A673 (cell line): ENCODE measurements around the gene TAC1. TPM values are rescaled to one million over a fixed set of nuclear protein-coding genes. Genes with fewer than 3 reads are reported as not detected.
"Not testable (repeated sequence)": the region's sequence is repeated elsewhere in the genome, so short reads cannot be mapped to it uniquely, and the experiment has no call there.

Experiments used
- BruUV-seq: library from RNA; stranded (reverse); fragments of 400-500 nt; replicated peaks from 2 replicates; lab custom pipeline; 2021; lab: Mats Ljungman, UMichigan
- CTCF ChIA-PET: fragments of 300-600 bp; sonication (Branson Sonifier 250); formaldehyde crosslinking; loops from one replicate; lab custom pipeline; 2022; ENCODE audit warnings: antibody characterized with exemption; lab: Charles Lee
- POLR2A ChIA-PET: fragments of 300-600 bp; sonication (Branson Sonifier 250); formaldehyde crosslinking; loops from one replicate; lab custom pipeline; 2022; ENCODE audit warnings: antibody characterized with exemption; ENCODE audit not compliant: low non-redundant PET; lab: Charles Lee
- DNase-seq: peaks from one replicate; pipeline ENCODE4 v3.0.0-alpha.2; 2015; ENCODE audit warnings: low spot score
- H3K27ac ChIP-seq: fragments of 200-600 bp; sonication (generic); 2 replicates; pipeline ENCODE4 v1.5.1; 2016; ENCODE audit warnings: mixed run types, low read depth, mild to moderate bottlenecking, mixed read lengths, antibody characterized with exemption, low read length; ENCODE audit not compliant: poor library complexity, severe bottlenecking
- H3K27me3 ChIP-seq: fragments of 200-600 bp; sonication (generic); replicated peaks from 2 replicates; pipeline ENCODE4 v1.6.1; 2017; ENCODE audit warnings: mixed run types, low read depth, mild to moderate bottlenecking, mixed read lengths, antibody characterized with exemption, low read length; ENCODE audit not compliant: insufficient read depth, poor library complexity
- H3K36me3 ChIP-seq: fragments of 200-600 bp; sonication (generic); 2 replicates; pipeline ENCODE4 v1.6.1; 2016; ENCODE audit warnings: mixed run types, mild to moderate bottlenecking, mixed read lengths, antibody characterized with exemption, low read length; ENCODE audit not compliant: insufficient read depth, poor library complexity, severe bottlenecking
- H3K4me1 ChIP-seq: fragments of 200-600 bp; sonication (generic); 2 replicates; pipeline ENCODE4 v1.6.1; 2017; ENCODE audit warnings: mixed run types, mild to moderate bottlenecking, mixed read lengths, antibody characterized with exemption, low read length; ENCODE audit not compliant: insufficient read depth, poor library complexity, severe bottlenecking
- H3K4me3 ChIP-seq: fragments of 200-600 bp; sonication (generic); 2 replicates; pipeline ENCODE4 v1.5.1; 2016; ENCODE audit warnings: low read depth, mixed run types, mild to moderate bottlenecking, mixed read lengths, low read length; ENCODE audit not compliant: poor library complexity, severe bottlenecking
- H3K9me3 ChIP-seq: fragments of 200-600 bp; sonication (generic); 2 replicates; pipeline ENCODE4 v1.6.1; 2016; ENCODE audit warnings: mixed run types, low read depth, mild to moderate bottlenecking, mixed read lengths, antibody characterized with exemption, low read length; ENCODE audit not compliant: poor library complexity, severe bottlenecking
- CTCF ChIP-seq: fragments of 300-800, 200-600 bp; sonication (generic); conservative IDR thresholded peaks from 2 replicates; pipeline ENCODE4 v1.5.1; 2017; ENCODE audit warnings: low read depth, mild to moderate bottlenecking, antibody characterized with exemption, low read length, moderate library complexity, mixed read lengths
- EZH2 ChIP-seq: fragments of 200-600 bp; sonication (generic); IDR thresholded peaks from 2 replicates; pipeline ENCODE4 v1.6.1; 2017; ENCODE audit warnings: borderline replicate concordance, low read depth, mild to moderate bottlenecking, mixed read lengths, antibody characterized with exemption, low read length; ENCODE audit not compliant: poor library complexity, severe bottlenecking
- intact Hi-C: fragments of 100-400 bp; cut with micrococcal nuclease; formaldehyde crosslinking; loops from one replicate; pipeline ENCODE4 v1.10.0; 2022; ENCODE audit not compliant: unreplicated experiment
- total RNA-seq: library from RNA; stranded (reverse); gene quantifications from 2 replicates; pipeline ENCODE4 v1.2.3, GENCODE V29; 2021

The TAC1 gene
- total RNA-seq, 1 experiment from 2014 or later, result 1.1 TPM

GRCh38 chr7:97771576-97771975 is 39.7 kb downstream of the TAC1 start:
- POLR2A ChIA-PET, result no interaction called here
- H3K9me3 ChIP-seq, result no peaks in the 10 kb centered on the region
- no peaks in the 10 kb centered on the region for H3K36me3 ChIP-seq
- TF ChIP-seq EZH2 (no peak), CTCF (no peak)
- BruUV-seq, result no TSS peak
- no peak for DNase-seq
- CTCF ChIA-PET, result no interaction called here
- H3K4me3 ChIP-seq, result no peak overlapping the region
- intact Hi-C loops, result no loop called here
- H3K27ac ChIP-seq, result no peak overlapping the region
- no peaks in the 10 kb centered on the region for H3K4me1 ChIP-seq
- H3K27me3 ChIP-seq, result no peaks in the 10 kb centered on the region

DNA sequence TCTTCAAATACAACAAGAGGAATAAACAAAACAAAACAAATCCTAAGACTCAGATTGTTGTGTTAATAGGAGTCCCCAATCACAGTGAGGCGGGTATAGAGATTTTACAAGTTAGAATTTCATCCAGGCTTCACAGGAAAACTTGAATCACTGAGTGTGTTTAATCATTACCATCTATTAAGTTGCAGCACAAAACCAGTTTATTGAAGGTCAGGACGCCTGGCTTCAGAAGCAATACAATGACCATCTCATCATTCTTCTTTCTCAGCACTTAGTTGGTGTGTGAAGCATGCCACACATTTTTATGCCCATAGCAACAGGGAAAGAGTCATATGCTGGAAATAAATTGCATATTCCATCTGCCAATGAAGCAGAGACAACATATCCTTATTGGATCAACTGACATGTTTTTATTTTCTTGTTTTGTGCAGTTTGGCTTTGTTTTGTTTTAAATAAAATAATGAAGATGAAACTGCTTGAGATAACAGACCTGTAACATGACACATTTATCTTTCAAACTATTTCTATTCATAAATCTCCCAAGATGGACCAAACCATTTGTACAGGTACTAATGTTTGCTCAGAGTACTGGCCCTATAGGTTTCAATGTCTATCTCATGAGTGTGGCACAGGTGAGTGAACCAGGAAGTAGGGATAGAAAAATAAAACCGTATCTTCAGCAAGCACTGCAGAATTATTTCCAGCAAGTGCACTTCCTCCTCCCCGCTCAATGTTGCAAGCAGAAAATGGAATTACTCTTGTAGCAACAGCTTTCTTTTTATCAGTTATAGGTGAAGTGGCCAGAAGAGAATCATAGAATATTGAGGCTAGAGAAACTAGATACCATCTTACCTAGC is 40.4 kb downstream of the TAC1 start:
- Histone ChIP-seq H3K4me1 (no peaks in the 10 kb centered on the region), H3K27ac (no peak overlapping the region), H3K9me3 (no peaks in the 10 kb centered on the region), H3K4me3 (no peak overlapping the region), H3K27me3 (no peaks in the 10 kb centered on the region), H3K36me3 (no peaks in the 10 kb centered on the region)
- no peak for DNase-seq
- intact Hi-C loops, result no loop called here
- no TSS peak for BruUV-seq
- POLR2A ChIA-PET, result no interaction called here
- CTCF ChIA-PET, result no interaction called here
- TF ChIP-seq CTCF (no peak), EZH2 (no peak)

GRCh38 chr7:97786398-97786797 is 54.5 kb downstream of the TAC1 start:
- CTCF ChIA-PET, H3K36me3 ChIP-seq, intact Hi-C loops, BruUV-seq, H3K4me3 ChIP-seq, H3K9me3 ChIP-seq, H3K27me3 ChIP-seq, H3K27ac ChIP-seq, DNase-seq, H3K4me1 ChIP-seq, POLR2A ChIA-PET: not testable (repeated sequence)

Other genes starting within 250 kb of the TAC1 start
- 104 and 184 TPM in 2 replicates for gene ASNS, start 140.3 kb downstream of the TAC1 start, total RNA-seq